GM21367 (cell line): ENCODE data around the gene SBF2.

ENCODE experiments used
- ATAC-seq: cut with Tn5 transposase; IDR thresholded peaks from one replicate; pipeline ENCODE4 v1.9.1; 2021; ENCODE audit not compliant: unreplicated experiment

The SBF2 gene

GRCh38 chr11:9787981-9788521, 506.0 kb downstream of the SBF2 start:
- ATAC-seq, result no peak

- ATAC-seq, result no peak
Observed at GRCh38 chr11:9787260-9787659, 506.8 kb downstream of the SBF2 start.

GRCh38 chr11:9784602-9785315, 509.3 kb downstream of the SBF2 start:
- no peak for ATAC-seq

GRCh38 chr11:9783986-9784385, 510.0 kb downstream of the SBF2 start:
- no peak for ATAC-seq

- ATAC-seq, result no peak
Observed at GRCh38 chr11:9780929-9781328, 513.1 kb downstream of the SBF2 start.

DNA sequence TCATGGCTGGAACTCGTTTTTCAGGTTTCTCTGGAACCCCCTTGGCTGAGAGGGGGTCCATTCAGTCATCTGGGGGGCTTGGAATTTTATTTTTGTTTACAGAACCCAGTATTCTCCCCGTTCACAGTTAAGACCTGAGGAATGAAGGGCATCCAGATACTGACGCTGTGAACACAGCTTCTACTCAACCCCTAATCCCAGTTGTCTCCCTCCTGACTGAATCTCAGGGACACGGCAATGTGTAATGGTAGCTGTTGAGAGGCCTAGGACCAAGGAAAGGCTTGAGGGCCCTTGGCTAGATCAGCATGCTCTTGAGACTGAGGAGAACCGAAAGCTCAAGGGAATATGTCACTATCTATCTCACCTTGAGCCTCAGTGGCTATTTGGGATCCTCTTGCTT, 516.5 kb downstream of the SBF2 start:
- no peak for ATAC-seq

- no peak for ATAC-seq
Observed at GRCh38 chr11:9777066-9777465, 517.0 kb downstream of the SBF2 start.

GRCh38 chr11:9776203-9776602, 517.8 kb downstream of the SBF2 start:
- no peak for ATAC-seq

DNA sequence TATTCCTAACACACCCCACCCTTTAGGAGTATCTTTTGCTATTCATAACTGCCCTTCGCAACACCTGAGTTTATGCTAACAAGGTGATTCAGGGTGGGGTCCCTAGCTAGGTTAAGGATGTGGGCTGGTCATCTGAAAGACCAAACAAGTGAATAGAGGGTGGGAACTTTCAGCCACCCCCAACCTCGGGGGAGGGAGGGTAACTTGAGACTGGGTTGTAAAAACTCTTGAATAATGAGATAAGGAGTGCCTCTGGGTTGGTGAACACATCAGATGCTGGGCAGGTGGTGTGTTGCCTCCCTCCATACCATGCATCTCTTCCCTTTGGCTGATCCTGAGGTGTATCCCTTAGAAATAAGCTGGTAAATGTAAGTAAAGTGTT, 518.6 kb downstream of the SBF2 start:
- ATAC-seq, result no peak

GRCh38 chr11:9774591-9775397, 519.2 kb downstream of the SBF2 start:
- ATAC-seq, result no peak

DNA sequence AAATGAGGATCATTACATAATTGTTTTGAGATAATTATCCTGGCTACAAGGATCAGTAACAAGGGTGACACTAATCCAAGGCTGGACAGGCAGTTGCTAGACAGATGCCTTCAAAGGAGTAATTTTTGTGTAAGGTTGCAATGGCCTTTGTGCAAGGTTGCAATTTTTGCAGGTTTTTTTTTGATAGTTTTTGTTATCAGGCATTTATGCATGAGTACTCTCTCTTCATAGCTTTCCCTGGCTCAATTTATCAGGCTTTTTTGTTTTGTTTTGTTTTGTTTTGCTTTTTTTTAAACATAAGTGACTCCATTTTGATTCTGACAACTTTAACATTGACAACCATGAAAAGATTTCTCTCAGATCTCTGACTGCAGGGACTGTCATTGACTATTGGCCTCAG, 519.9 kb downstream of the SBF2 start:
- no peak for ATAC-seq

DNA sequence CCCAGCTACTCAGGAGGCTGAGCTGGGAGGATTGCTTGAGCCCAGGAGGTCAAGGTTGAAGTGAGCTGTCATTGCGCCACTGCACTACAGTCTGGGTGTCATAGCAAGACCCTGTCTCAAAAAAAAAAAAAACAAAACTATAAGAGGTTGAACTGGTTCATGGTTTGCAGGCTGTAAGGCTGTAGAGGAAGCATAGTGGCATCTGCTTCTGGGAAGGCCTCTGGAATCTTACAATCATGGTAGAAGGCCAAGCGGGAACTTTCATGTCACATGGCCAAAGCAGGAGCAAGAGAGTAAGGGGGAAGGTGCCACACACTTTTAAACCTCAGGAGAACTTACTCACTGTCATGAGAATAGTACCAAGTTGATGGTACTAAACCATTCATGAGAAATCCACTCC, 520.5 kb downstream of the SBF2 start:
- ATAC-seq, result no peak

- ATAC-seq, result no peak
Observed at GRCh38 chr11:9772218-9772617, 521.8 kb downstream of the SBF2 start.

DNA sequence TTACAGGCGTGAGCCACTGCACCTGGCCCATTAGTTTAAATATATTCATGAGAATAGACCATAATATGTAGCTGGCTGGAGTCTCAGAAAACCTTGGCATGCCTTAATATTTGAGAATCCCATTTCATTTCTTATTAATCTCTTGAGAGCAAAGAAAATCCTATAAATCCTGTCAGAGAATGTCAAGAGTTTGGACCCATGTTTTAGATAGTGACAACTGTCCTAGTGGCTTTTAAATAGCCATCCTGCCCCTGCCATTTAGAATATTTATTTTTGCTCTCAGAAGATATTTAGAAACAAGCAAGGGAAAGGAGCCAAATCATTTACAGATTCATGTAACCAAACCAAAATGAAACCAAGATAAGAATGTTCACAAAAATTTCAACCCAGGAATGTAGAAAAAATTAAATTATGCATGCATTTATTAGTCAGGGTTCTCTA, 522.9 kb downstream of the SBF2 start:
- no peak for ATAC-seq

GRCh38 chr11:9769621-9770020, 524.4 kb downstream of the SBF2 start:
- ATAC-seq, result no peak

- no peak for ATAC-seq
Observed at GRCh38 chr11:9765320-9766101, 528.5 kb downstream of the SBF2 start.

DNA sequence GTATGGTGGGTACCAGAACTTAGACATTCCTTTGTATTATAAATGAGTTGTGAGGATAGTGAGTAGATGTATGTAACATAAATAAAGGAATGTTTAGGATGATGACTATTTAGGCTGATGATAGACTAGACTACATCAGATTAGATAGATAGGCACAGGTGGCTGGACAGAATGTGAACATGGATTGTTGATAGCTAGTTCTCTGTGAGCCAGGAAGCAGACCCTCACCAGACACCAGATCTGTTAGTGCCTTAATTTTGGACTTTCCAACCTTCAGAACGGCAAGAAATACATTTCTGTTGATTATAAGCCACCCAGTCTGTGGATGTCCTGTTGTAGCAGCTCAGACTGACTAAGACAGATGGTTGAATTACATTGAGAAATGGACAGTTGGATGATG, 530.7 kb downstream of the SBF2 start:
- no peak for ATAC-seq

DNA sequence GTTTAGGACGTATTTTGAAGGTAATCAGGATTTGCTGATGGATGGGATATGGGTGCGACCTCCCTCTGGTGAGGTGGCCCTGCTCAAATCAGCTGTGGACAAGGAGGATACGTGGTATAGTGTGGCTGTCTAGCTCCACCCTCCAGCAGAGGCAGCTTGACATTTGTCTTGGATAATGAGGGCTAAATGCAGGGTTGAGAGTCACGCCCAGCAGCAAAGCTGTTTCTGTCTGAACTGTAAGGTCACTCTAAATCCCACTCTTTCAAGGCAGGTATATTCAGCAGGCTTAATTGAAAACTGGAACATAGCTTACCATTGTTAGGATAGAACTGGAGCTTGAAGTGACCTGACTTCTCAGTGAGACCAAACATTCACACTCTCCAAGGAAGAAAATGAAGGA, 531.5 kb downstream of the SBF2 start:
- ATAC-seq, result no peak

DNA sequence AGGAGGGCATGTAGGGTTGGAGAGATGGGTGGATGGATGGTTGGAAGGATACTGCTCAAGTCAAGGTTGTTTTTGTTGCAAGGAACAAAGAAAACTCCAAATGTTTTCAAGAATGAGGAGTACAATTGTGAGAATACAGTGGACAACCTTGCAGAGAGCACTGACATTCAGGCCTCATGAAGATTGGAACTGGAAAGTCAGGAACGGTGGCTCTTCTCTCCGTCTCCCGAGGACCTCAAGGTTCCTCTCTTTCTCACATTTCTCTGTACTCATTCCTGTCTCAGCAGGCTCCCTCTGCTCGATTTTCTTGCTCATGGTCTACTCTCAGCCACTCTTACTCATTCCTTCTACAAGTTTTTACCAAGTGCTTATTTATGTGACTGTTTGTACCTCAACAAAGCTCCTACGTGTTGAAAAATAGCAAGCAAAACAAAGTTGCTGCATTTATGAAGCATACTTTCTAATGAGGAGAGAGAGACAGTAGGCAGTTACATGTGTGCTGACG, 532.5 kb downstream of the SBF2 start:
- ATAC-seq, result no peak

DNA sequence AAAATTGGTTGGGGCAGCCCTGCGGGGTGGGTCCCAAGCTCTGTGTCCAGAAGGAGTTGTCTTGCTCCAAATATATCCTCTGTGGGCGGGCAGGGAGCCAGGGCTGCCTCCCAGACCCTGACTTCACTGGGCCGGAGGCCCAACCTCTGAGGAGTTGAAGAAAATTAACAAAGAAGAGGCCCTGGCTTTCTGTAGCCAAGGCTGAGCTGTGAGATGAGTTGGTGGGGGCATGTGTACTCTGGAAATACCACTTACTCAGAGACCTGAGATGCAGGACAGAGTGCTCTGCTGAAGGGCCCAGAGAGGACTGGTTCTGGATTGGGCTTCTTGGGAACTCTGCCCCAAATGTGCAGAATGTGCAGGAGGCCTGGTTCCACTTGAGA, 533.8 kb downstream of the SBF2 start:
- ATAC-seq, result no peak

DNA sequence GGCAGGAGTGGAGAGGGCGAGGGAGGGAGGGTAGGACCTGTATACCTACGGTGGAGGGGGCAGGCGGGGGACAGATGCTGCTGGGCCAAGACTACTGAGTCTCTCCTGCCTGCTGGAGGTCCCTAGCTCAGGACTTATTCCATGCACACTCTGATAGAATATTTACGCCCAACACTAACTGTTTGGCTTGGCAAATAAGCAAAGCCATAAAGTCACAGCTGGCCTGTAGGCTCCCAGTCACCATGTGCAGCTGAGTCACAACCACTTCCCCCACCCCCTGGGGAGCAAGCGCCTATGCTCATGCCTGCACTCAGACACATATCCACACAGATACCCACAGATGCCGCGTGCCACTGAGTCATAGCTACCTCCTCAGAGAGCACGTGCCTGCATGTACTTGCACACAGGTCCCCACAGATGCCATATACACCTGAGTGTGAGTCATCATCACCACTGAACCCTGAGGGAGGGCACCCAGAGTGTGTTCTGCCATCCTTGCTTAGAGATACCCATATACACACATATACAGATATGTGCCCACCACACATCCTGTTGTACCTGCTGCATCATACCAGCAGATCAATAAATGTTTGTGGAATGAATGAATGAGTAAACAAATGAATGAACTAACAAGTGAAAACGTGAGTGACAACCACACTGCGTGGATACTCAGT, 534.4 kb downstream of the SBF2 start:
- ATAC-seq, result peak; percentile 38
